ENCODE results near the gene HBEGF. TPM values are rescaled to one million over a fixed set of nuclear protein-coding genes. Genes with fewer than 3 reads are reported as not detected.

Gene HBEGF
- total and polyA plus RNA-seq, 10 of the 15 experiments (the other 5 are each of a cell fraction or from before 2014, with no cell fraction given), result 0.87 to 3.1 (median 2.1) TPM

DNA sequence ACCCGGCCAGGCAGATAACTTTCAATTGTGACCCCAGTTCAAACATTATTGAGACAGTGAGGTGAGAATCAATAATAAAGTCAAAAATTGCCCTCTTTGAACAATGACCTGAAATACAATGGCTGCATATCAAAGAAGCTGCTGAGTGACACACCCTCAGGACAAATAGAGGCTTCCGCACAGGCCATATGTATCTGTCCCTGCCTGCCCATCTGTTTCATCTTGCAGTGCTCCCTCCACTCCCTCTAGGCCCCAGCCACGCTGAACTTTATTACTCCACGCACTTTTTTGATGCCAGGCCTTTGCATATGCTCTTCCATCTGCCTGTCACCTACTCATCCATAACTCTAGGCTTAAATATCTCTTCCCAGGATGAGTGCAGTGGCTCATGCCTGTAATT, 27.6 kb downstream of the HBEGF start (continued):
- TF ChIP-seq, protein P1, sequence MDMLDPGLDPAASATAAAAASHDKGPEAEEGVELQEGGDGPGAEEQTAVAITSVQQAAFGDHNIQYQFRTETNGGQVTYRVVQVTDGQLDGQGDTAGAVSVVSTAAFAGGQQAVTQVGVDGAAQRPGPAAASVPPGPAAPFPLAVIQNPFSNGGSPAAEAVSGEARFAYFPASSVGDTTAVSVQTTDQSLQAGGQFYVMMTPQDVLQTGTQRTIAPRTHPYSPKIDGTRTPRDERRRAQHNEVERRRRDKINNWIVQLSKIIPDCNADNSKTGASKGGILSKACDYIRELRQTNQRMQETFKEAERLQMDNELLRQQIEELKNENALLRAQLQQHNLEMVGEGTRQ (IDR thresholded peaks at IDR 0.05; ENCODE audit: borderline replicate concordance, low read depth, low read length), result no peak
- no peak for TF ChIP-seq SREBF2 (IDR thresholded peaks at IDR 0.05; ENCODE audit: low read length)
- no peak for TF ChIP-seq HDAC6 (IDR thresholded peaks at IDR 0.05; ENCODE audit: unreplicated experiment)
- TF ChIP-seq YY1 (IDR thresholded peaks at IDR 0.05; ENCODE audit: low read depth, low read length), result no peak

DNA sequence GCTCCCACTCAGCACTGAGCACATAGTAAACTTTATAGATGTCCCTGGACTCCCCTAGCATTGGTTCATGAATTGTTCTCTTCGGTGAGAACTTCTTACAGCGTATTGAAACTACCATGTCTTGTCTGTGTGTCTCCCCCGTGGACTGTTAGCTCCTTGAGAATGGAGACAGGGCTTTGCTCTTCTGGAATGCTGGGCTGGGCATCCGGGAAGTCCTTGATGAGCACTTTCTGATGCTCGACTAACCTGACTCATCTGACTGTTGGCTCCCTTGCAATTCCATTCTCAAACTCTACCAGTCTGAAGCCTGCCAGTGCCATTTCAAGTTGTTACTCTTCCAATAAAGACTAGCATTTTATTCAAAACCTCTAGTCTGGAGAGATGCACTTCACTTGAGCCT, 28.5 kb downstream of the HBEGF start:
- Histone ChIP-seq H3K79me2 (ENCODE audit: control insufficient read depth, insufficient read depth, low read length) (no peaks in the 10 kb centered on the region), H3K9ac (ENCODE audit: control insufficient read depth, insufficient read depth, low read length) (no peak overlapping the region), H3K4me2 (ENCODE audit: control insufficient read depth, insufficient read depth) (no peak overlapping the region), H3K4me1 (ENCODE audit: control insufficient read depth, insufficient read depth, low read length) (no peaks in the 10 kb centered on the region), H3K27ac (ENCODE audit: control insufficient read depth, insufficient read depth) (no peak overlapping the region), H4K20me1 (ENCODE audit: control insufficient read depth, insufficient read depth) (no peaks in the 10 kb centered on the region), H2AFZ (ENCODE audit: control insufficient read depth, low read depth, low read length) (no peak overlapping the region), H3K9me3 (replicated peaks; ENCODE audit: control insufficient read depth, insufficient read depth, low read length) (no peaks in the 10 kb centered on the region), H3K36me3 (ENCODE audit: control insufficient read depth in 2 of 2, insufficient read depth in 2 of 2, low read length in 1 of 2) (no peaks in the 10 kb centered on the region), H3K4me3 (no peak overlapping the region), H3K27me3 (replicated peaks in 1 of 2; ENCODE audit: control insufficient read depth in 2 of 2, insufficient read depth in 2 of 2, low read length in 1 of 2) (no peaks in the 10 kb centered on the region)
- ChIA-PET SMC1A (ENCODE audit: uncharacterized antibody, unreplicated experiment) (interaction anchor here (1.0 kb wide), 2 partner anchors 11 to 91 kb away, joined by 3 to 4 read pairs; no protein-coding TSS in a partner anchor), POLR2A (interaction anchor here (0.5 to 0.8 kb wide), 2 partner anchors 35 to 229 kb away, joined by 3 to 4 read pairs; no protein-coding TSS in a partner anchor), RAD21 (ENCODE audit: unreplicated experiment) (no interaction called here), CTCF (interaction anchor here (1.0 kb wide), 1 partner anchor 34 kb away, joined by 4 read pairs; no protein-coding TSS in a partner anchor)
- WGBS (ENCODE audit: insufficient coverage, insufficient replicate concordance, low lambda C conversion rate, missing lambda C conversion rate), result 76% methylated on average over 5 of the region's 5 CpGs
- BruUV-seq (replicated peaks), result no TSS peak
- FAIRE-seq (no peak), DNase-seq (ENCODE audit: low read depth, low spot score) (no peak), ATAC-seq (no peak)
- in situ Hi-C loops (cut with MboI), result no loop called here
- intact Hi-C loops (cut with micrococcal nuclease; ENCODE audit: unreplicated experiment), result no loop called here
- TF ChIP-seq, protein P2, sequence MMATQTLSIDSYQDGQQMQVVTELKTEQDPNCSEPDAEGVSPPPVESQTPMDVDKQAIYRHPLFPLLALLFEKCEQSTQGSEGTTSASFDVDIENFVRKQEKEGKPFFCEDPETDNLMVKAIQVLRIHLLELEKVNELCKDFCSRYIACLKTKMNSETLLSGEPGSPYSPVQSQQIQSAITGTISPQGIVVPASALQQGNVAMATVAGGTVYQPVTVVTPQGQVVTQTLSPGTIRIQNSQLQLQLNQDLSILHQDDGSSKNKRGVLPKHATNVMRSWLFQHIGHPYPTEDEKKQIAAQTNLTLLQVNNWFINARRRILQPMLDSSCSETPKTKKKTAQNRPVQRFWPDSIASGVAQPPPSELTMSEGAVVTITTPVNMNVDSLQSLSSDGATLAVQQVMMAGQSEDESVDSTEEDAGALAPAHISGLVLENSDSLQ (IDR thresholded peaks at IDR 0.05), result no peak
- TF ChIP-seq, protein P3, sequence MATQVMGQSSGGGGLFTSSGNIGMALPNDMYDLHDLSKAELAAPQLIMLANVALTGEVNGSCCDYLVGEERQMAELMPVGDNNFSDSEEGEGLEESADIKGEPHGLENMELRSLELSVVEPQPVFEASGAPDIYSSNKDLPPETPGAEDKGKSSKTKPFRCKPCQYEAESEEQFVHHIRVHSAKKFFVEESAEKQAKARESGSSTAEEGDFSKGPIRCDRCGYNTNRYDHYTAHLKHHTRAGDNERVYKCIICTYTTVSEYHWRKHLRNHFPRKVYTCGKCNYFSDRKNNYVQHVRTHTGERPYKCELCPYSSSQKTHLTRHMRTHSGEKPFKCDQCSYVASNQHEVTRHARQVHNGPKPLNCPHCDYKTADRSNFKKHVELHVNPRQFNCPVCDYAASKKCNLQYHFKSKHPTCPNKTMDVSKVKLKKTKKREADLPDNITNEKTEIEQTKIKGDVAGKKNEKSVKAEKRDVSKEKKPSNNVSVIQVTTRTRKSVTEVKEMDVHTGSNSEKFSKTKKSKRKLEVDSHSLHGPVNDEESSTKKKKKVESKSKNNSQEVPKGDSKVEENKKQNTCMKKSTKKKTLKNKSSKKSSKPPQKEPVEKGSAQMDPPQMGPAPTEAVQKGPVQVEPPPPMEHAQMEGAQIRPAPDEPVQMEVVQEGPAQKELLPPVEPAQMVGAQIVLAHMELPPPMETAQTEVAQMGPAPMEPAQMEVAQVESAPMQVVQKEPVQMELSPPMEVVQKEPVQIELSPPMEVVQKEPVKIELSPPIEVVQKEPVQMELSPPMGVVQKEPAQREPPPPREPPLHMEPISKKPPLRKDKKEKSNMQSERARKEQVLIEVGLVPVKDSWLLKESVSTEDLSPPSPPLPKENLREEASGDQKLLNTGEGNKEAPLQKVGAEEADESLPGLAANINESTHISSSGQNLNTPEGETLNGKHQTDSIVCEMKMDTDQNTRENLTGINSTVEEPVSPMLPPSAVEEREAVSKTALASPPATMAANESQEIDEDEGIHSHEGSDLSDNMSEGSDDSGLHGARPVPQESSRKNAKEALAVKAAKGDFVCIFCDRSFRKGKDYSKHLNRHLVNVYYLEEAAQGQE (IDR thresholded peaks at IDR 0.05; ENCODE audit: low read depth, low read length), result no peak
- TF ChIP-seq, protein P4, sequence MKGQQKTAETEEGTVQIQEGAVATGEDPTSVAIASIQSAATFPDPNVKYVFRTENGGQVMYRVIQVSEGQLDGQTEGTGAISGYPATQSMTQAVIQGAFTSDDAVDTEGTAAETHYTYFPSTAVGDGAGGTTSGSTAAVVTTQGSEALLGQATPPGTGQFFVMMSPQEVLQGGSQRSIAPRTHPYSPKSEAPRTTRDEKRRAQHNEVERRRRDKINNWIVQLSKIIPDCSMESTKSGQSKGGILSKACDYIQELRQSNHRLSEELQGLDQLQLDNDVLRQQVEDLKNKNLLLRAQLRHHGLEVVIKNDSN (IDR thresholded peaks at IDR 0.05; ENCODE audit: borderline replicate concordance, extremely low read length, insufficient read depth, low read depth, low read length), result no peak
- no peak for TF ChIP-seq ATF7 (IDR thresholded peaks at IDR 0.05; ENCODE audit: low read depth)
- TF ChIP-seq MYC (IDR thresholded peaks at IDR 0.05; ENCODE audit: insufficient read depth, insufficient read length, insufficient replicate concordance, low read length, severe bottlenecking), result no peak
- TF ChIP-seq, protein P5, sequence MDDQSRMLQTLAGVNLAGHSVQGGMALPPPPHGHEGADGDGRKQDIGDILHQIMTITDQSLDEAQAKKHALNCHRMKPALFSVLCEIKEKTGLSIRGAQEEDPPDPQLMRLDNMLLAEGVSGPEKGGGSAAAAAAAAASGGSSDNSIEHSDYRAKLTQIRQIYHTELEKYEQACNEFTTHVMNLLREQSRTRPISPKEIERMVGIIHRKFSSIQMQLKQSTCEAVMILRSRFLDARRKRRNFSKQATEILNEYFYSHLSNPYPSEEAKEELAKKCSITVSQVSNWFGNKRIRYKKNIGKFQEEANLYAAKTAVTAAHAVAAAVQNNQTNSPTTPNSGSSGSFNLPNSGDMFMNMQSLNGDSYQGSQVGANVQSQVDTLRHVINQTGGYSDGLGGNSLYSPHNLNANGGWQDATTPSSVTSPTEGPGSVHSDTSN (IDR thresholded peaks at IDR 0.05; ENCODE audit: insufficient replicate concordance, low read depth, low read length), result no peak
- no peak for TF ChIP-seq CHD2 (IDR thresholded peaks at IDR 0.05; ENCODE audit: borderline replicate concordance, low read depth, low read length)
- TF ChIP-seq CHD1 (IDR thresholded peaks at IDR 0.05; ENCODE audit: low read depth, low read length), result no peak
- no peak for TF ChIP-seq SMAD5 (IDR thresholded peaks at IDR 0.05; ENCODE audit: low read depth)

All from GM12878 (cell line).